MCF 10A (cell line): ENCODE measurements around the gene TSSK6. TPM values are rescaled to one million over a fixed set of nuclear protein-coding genes. Genes with fewer than 3 reads are reported as not detected.
A peak's percentile ranks its signal among the peaks of the same experiment; 100 is the strongest.

ENCODE experiments used
- BruUV-seq: library from RNA; stranded (reverse); fragments of 400-500 nt; replicated peaks from 2 replicates; lab custom pipeline; 2021; lab: Mats Ljungman, UMichigan
- CTCF ChIA-PET: fragments of 300-600 bp; sonication (Branson Sonifier 250); formaldehyde crosslinking; extraction: SDS; loops from one replicate; lab custom pipeline; 2021; ENCODE audit warnings: antibody characterized with exemption, inconsistent platforms; lab: Yijun Ruan, JAX
- POLR2A ChIA-PET: fragments of 300-600, 350-650 bp; sonication (Branson Sonifier 250); formaldehyde crosslinking; extraction: SDS; loops from one replicate; lab custom pipeline; 2020; ENCODE audit warnings: antibody characterized with exemption, inconsistent platforms; lab: Yijun Ruan, JAX
- DNase-seq: peaks from one replicate; pipeline ENCODE4 v3.0.0-alpha.2; 2018; ENCODE audit not compliant: unreplicated experiment
- H3K27ac Mint-ChIP-seq: one replicate; pipeline ENCODE4 v1.8.0; 2022; ENCODE audit warnings: mild to moderate bottlenecking, low read depth, mixed read lengths; ENCODE audit not compliant: unreplicated experiment
- H3K27me3 Mint-ChIP-seq: one replicate; pipeline ENCODE4 v1.8.0; 2022; ENCODE audit warnings: mixed read lengths; ENCODE audit not compliant: insufficient read depth, unreplicated experiment
- H3K36me3 Mint-ChIP-seq: one replicate; pipeline ENCODE4 v1.8.0; 2022; ENCODE audit warnings: mild to moderate bottlenecking, moderate library complexity, mixed read lengths; ENCODE audit not compliant: insufficient read depth, unreplicated experiment
- H3K4me1 Mint-ChIP-seq: one replicate; pipeline ENCODE4 v1.8.0; 2022; ENCODE audit warnings: mixed read lengths; ENCODE audit not compliant: insufficient read depth, unreplicated experiment
- H3K4me3 Mint-ChIP-seq: one replicate; pipeline ENCODE4 v1.8.0; 2022; ENCODE audit warnings: mild to moderate bottlenecking, moderate library complexity, mixed read lengths; ENCODE audit not compliant: unreplicated experiment
- H3K9me3 Mint-ChIP-seq: one replicate; pipeline ENCODE4 v1.8.0; 2022; ENCODE audit warnings: mixed read lengths; ENCODE audit not compliant: unreplicated experiment
- intact Hi-C: fragments of 100-400 bp; cut with micrococcal nuclease; formaldehyde crosslinking; loops from 2 replicates; pipeline ENCODE4 v1.14.1; 2022
- total RNA-seq: library from RNA; stranded (reverse); gene quantifications from 2 replicates; pipeline ENCODE4 v1.2.3, GENCODE V29; 2022
- TF ChIP-seq, protein P1 (sequence below): fragments of 200-600 bp; IDR thresholded peaks from one replicate; pipeline ENCODE4 v1.8.0; 2022; ENCODE audit warnings: antibody characterized with exemption, mild to moderate bottlenecking; ENCODE audit not compliant: unreplicated experiment

TSSK6 gene
- total RNA-seq, 1 experiment from 2014 or later, result 4.8 TPM

DNA sequence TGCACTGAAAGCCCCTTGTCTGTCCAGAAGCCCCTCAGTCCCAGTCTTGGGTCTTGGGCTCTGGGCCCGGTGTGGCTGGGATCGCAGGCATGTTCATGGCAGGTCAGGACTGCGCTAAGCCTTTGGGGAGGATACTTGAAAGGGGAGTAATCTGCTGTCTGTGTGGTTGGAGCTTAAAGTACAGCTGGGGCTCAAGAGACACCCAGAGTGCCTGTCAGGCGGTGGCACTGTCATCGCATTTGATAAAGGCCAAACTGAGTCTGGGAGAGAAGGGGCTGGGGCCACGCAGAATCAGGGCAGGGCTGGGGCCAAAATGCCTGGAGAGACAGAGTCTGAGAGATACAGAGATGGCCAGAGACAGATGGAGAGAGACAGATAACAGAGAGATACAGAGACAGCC lies 18.5 kb upstream of the TSSK6 start:
- intact Hi-C loops, result loop anchor here (5.0 kb wide), 1 partner anchor 423 kb away; no protein-coding TSS in a partner anchor
- CTCF ChIA-PET, result interaction anchor here (1.7 to 8.1 kb wide), 3 partner anchors 70 to 116 kb away, joined by 4 to 107 read pairs (median 55); partner anchors contain the start of gene GMIP
- Mint-ChIP-seq H3K4me1 (peaks cover 11% of the 10 kb centered on the region), H3K4me3 (no peak overlapping the region), H3K36me3 (peaks cover 19% of the 10 kb centered on the region), H3K9me3 (no peaks in the 10 kb centered on the region), H3K27ac (no peak overlapping the region), H3K27me3 (no peaks in the 10 kb centered on the region)
- POLR2A ChIA-PET, result interaction anchor here (0.6 kb wide), 1 partner anchor 431 kb away, joined by 3 read pairs; no protein-coding TSS in a partner anchor
- TF ChIP-seq, protein P1, sequence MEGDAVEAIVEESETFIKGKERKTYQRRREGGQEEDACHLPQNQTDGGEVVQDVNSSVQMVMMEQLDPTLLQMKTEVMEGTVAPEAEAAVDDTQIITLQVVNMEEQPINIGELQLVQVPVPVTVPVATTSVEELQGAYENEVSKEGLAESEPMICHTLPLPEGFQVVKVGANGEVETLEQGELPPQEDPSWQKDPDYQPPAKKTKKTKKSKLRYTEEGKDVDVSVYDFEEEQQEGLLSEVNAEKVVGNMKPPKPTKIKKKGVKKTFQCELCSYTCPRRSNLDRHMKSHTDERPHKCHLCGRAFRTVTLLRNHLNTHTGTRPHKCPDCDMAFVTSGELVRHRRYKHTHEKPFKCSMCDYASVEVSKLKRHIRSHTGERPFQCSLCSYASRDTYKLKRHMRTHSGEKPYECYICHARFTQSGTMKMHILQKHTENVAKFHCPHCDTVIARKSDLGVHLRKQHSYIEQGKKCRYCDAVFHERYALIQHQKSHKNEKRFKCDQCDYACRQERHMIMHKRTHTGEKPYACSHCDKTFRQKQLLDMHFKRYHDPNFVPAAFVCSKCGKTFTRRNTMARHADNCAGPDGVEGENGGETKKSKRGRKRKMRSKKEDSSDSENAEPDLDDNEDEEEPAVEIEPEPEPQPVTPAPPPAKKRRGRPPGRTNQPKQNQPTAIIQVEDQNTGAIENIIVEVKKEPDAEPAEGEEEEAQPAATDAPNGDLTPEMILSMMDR, result no peak
- DNase-seq, result no peak
- TSS peak; percentile 11 for BruUV-seq

DNA sequence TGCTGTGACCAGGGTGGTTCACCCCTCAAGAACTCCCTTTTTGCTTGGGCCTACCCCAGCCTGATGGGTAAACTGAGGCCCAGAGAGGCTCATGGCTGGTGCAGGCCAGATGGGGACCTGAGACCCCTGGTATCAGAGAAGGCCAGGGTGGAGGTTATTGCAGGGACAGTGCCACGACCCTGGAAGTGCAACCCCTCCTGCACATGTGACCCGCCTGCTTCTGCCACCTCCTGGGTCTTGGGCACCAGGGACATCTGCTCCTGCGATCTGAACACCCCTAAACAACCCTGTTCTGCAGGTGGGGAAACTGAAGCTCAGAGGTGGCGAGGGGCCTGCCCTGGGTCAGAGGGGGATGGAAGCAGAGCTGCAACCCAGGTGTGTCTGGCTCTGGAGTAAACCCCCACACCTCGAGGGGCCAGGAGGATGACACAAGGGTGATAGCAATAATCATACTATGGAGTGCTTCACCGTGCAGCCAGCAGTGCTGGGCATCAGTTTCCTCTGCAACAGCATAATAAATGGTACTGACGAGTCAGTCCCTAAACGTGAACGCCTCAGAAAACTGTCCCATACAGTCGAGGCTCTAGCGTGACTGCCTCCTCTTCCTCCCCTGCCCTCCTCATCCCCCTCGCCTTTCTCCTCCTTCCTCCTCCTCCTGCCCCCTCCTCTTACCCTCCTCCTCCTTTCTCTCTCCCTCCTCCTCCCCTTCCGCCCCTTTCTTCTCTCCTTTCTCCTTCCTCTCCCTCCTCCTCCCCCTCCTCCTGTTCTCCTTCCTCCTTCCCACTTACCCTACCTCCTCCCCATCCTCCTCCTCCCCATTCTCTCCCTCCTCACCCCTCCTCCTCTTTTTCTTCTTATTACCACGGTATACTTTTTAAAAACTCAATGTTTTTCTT lies 17.7 kb upstream of the TSSK6 start:
- no peak for DNase-seq
- H3K4me1 Mint-ChIP-seq, result peaks cover 11% of the 10 kb centered on the region
- CTCF ChIA-PET, result interaction anchor here (0.6 to 8.1 kb wide), 44 partner anchors 11 to 743 kb away, joined by 3 to 107 read pairs (median 6); partner anchors contain the start of genes ATP13A1, GMIP, LPAR2 and NDUFA13
- H3K27ac Mint-ChIP-seq, result no peak overlapping the region
- TF ChIP-seq, protein P1, result no peak
- no peaks in the 10 kb centered on the region for H3K9me3 Mint-ChIP-seq
- no TSS peak for BruUV-seq
- H3K36me3 Mint-ChIP-seq, result peaks cover 26% of the 10 kb centered on the region
- H3K27me3 Mint-ChIP-seq, result no peaks in the 10 kb centered on the region
- intact Hi-C loops, result loop anchor here (1.0 to 5.0 kb wide), 2 partner anchors 111 to 424 kb away; no protein-coding TSS in a partner anchor
- POLR2A ChIA-PET, result interaction anchor here (0.6 to 2.4 kb wide), 9 partner anchors 17 to 431 kb away, joined by 3 to 10 read pairs (median 3); partner anchors contain the start of genes NDUFA13 and TSSK6
- H3K4me3 Mint-ChIP-seq, result no peak overlapping the region

DNA sequence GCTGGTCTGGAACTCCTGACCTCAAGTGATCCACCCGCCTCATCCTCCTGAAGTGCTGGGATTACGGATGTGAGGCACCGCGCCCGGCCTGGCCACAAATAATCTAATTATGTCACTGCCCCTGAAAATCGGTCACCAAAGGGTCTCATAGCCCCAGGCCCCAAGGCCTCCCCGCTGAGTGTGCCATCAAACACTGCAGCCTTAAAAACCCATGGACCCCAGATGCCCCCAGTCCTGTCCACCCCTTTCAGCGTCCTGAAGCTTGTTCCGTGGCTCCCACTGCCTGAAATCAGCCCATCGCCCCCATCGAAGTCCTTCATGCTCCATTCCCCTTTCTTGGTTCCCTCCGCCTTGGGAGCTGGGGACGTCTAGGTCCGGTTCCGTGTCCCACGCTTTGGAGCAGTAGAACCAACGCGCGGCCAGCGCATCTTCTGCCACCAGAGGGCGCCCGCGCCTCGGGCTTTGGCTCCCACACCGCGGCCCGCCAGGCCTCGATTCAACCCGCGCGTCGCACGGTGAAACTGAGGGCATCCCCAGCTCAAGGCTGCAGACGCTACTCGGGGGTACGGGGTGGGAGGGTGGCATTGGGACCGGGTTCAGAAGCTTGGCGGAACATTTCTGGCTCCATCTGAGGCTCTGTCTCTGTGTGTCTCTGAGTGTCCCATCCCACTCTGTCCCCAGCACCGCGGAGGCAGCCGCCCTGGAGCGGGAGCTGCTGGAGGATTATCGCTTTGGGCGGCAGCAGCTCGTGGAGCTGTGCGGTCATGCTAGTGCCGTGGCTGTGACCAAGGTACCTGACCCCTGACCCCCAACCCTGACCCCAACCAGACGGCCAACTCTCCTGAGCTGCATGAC lies 16.8 kb upstream of the TSSK6 start:
- intact Hi-C loops, result loop anchor here (1.0 to 5.0 kb wide), 2 partner anchors 112 to 425 kb away; no protein-coding TSS in a partner anchor
- BruUV-seq, result TSS peak; percentile 10
- no peak overlapping the region for H3K4me3 Mint-ChIP-seq

More for the DNA sequence above, 16.8 kb upstream of the TSSK6 start:
- Mint-ChIP-seq H3K9me3 (no peaks in the 10 kb centered on the region), H3K27ac (no peak overlapping the region), H3K36me3 (peaks cover 30% of the 10 kb centered on the region), H3K27me3 (no peaks in the 10 kb centered on the region), H3K4me1 (peaks cover 11% of the 10 kb centered on the region)
- peak; percentile 80 for DNase-seq
- TF ChIP-seq, protein P1, result peak; percentile 89
- ChIA-PET CTCF (interaction anchor here (0.6 to 8.1 kb wide), 52 partner anchors 10 to 744 kb away, joined by 3 to 107 read pairs (median 5); partner anchors contain the start of genes ATP13A1, GMIP, LPAR2 and NDUFA13), POLR2A (interaction anchor here (0.5 to 2.4 kb wide), 11 partner anchors 16 to 137 kb away, joined by 3 to 10 read pairs (median 4); partner anchors contain the start of genes NDUFA13 and TSSK6)
